ENCODE results near the gene CD80.

The CD80 gene

GRCh38 chr3:119559441-119559963, at the start of gene CD80:
Gene CD80, minus strand, starts transcription at chr3:119559614. Its CDS starts 1,886 bp downstream, at chr3:119557728.
- peak; percentile 5 for DNase-seq (ENCODE audit: low read depth, low spot score)
- Histone ChIP-seq H3K36me3 (ENCODE audit: insufficient read depth, low read length) (no peaks in the 10 kb centered on the region), H3K9me3 (ENCODE audit: low read depth, low read length) (no peaks in the 10 kb centered on the region), H3K4me3 (no peak within 1 kb of the TSS), H3K9ac (ENCODE audit: insufficient read length) (no peak within 1 kb of the TSS), H3K27ac (no peak within 1 kb of the TSS)
- TF ChIP-seq EZH2 (IDR thresholded peaks at IDR 0.05) (no peak), FOXP2 (optimal IDR thresholded peaks at IDR 0.05; ENCODE audit: control extremely low read depth, extremely low read length, insufficient read depth) (no peak), POLR2AphosphoS5 (IDR thresholded peaks at IDR 0.05; ENCODE audit: borderline replicate concordance, low read depth, low read length) (no peak)

GRCh38 chr3:119608405-119609000, 49.1 kb upstream of the CD80 start:
- Histone ChIP-seq H3K9me3 (ENCODE audit: low read depth, low read length) (no peaks in the 10 kb centered on the region), H3K27ac (no peak overlapping the region), H3K9ac (ENCODE audit: insufficient read length) (no peak overlapping the region), H3K4me3 (no peak overlapping the region), H3K36me3 (ENCODE audit: insufficient read depth, low read length) (no peaks in the 10 kb centered on the region)
- no peak for DNase-seq (ENCODE audit: low read depth, low spot score)
- TF ChIP-seq EZH2 (IDR thresholded peaks at IDR 0.05), result no peak
- no peak for TF ChIP-seq POLR2AphosphoS5 (IDR thresholded peaks at IDR 0.05; ENCODE audit: borderline replicate concordance, low read depth, low read length)
- no peak for TF ChIP-seq FOXP2 (optimal IDR thresholded peaks at IDR 0.05; ENCODE audit: control extremely low read depth, extremely low read length, insufficient read depth)

- no peak overlapping the region for H3K4me3 ChIP-seq
- no peak for DNase-seq (ENCODE audit: low read depth, low spot score)
- H3K36me3 ChIP-seq (ENCODE audit: insufficient read depth, low read length), result no peaks in the 10 kb centered on the region
- TF ChIP-seq POLR2AphosphoS5 (IDR thresholded peaks at IDR 0.05; ENCODE audit: borderline replicate concordance, low read depth, low read length) (no peak), EZH2 (IDR thresholded peaks at IDR 0.05) (no peak), FOXP2 (optimal IDR thresholded peaks at IDR 0.05; ENCODE audit: control extremely low read depth, extremely low read length, insufficient read depth) (no peak)
- no peaks in the 10 kb centered on the region for H3K9me3 ChIP-seq (ENCODE audit: low read depth, low read length)
- H3K9ac ChIP-seq (ENCODE audit: insufficient read length), result no peak overlapping the region
- H3K27ac ChIP-seq, result no peak overlapping the region
These were observed 45.5 kb upstream of the CD80 start for GRCh38 chr3:119604878-119605277.

GRCh38 chr3:119602676-119603075, 43.3 kb upstream of the CD80 start:
- Histone ChIP-seq H3K36me3 (ENCODE audit: insufficient read depth, low read length) (no peaks in the 10 kb centered on the region), H3K9ac (ENCODE audit: insufficient read length) (no peak overlapping the region), H3K27ac (no peak overlapping the region), H3K9me3 (ENCODE audit: low read depth, low read length) (no peaks in the 10 kb centered on the region), H3K4me3 (no peak overlapping the region)
- TF ChIP-seq EZH2 (IDR thresholded peaks at IDR 0.05) (no peak), POLR2AphosphoS5 (IDR thresholded peaks at IDR 0.05; ENCODE audit: borderline replicate concordance, low read depth, low read length) (no peak), FOXP2 (optimal IDR thresholded peaks at IDR 0.05; ENCODE audit: control extremely low read depth, extremely low read length, insufficient read depth) (no peak)
- DNase-seq (ENCODE audit: low read depth, low spot score), result no peak

- H3K9ac ChIP-seq (ENCODE audit: insufficient read length), result no peak overlapping the region
- no peak overlapping the region for H3K27ac ChIP-seq
- TF ChIP-seq FOXP2 (optimal IDR thresholded peaks at IDR 0.05; ENCODE audit: control extremely low read depth, extremely low read length, insufficient read depth) (no peak), EZH2 (IDR thresholded peaks at IDR 0.05) (no peak)
- no peak overlapping the region for H3K4me3 ChIP-seq
- no peaks in the 10 kb centered on the region for H3K36me3 ChIP-seq (ENCODE audit: insufficient read depth, low read length)
- no peak for DNase-seq (ENCODE audit: low read depth, low spot score)
- no peaks in the 10 kb centered on the region for H3K9me3 ChIP-seq (ENCODE audit: low read depth, low read length)
These were observed 41.7 kb upstream of the CD80 start for GRCh38 chr3:119601154-119601553.

- no peak overlapping the region for H3K9ac ChIP-seq (ENCODE audit: insufficient read length)
- no peak for DNase-seq (ENCODE audit: low read depth, low spot score)
- no peak overlapping the region for H3K27ac ChIP-seq
- TF ChIP-seq EZH2 (IDR thresholded peaks at IDR 0.05) (no peak), FOXP2 (optimal IDR thresholded peaks at IDR 0.05; ENCODE audit: control extremely low read depth, extremely low read length, insufficient read depth) (no peak), POLR2AphosphoS5 (IDR thresholded peaks at IDR 0.05; ENCODE audit: borderline replicate concordance, low read depth, low read length) (no peak)
- H3K36me3 ChIP-seq (ENCODE audit: insufficient read depth, low read length), result no peaks in the 10 kb centered on the region
- H3K9me3 ChIP-seq (ENCODE audit: low read depth, low read length), result no peaks in the 10 kb centered on the region
- no peak overlapping the region for H3K4me3 ChIP-seq
These were observed 41.3 kb upstream of the CD80 start for GRCh38 chr3:119600732-119601131.

GRCh38 chr3:119599558-119600174, 40.3 kb upstream of the CD80 start:
- no peak for DNase-seq (ENCODE audit: low read depth, low spot score)
- TF ChIP-seq EZH2 (IDR thresholded peaks at IDR 0.05) (no peak), POLR2AphosphoS5 (IDR thresholded peaks at IDR 0.05; ENCODE audit: borderline replicate concordance, low read depth, low read length) (no peak), FOXP2 (optimal IDR thresholded peaks at IDR 0.05; ENCODE audit: control extremely low read depth, extremely low read length, insufficient read depth) (no peak)
- Histone ChIP-seq H3K9ac (ENCODE audit: insufficient read length) (no peak overlapping the region), H3K9me3 (ENCODE audit: low read depth, low read length) (no peaks in the 10 kb centered on the region), H3K27ac (no peak overlapping the region), H3K36me3 (ENCODE audit: insufficient read depth, low read length) (no peaks in the 10 kb centered on the region), H3K4me3 (no peak overlapping the region)

- Histone ChIP-seq H3K27ac (no peak overlapping the region), H3K9ac (ENCODE audit: insufficient read length) (no peak overlapping the region), H3K4me3 (no peak overlapping the region), H3K9me3 (ENCODE audit: low read depth, low read length) (no peaks in the 10 kb centered on the region), H3K36me3 (ENCODE audit: insufficient read depth, low read length) (no peaks in the 10 kb centered on the region)
- DNase-seq (ENCODE audit: low read depth, low spot score), result no peak
- TF ChIP-seq EZH2 (IDR thresholded peaks at IDR 0.05), result no peak
- TF ChIP-seq POLR2AphosphoS5 (IDR thresholded peaks at IDR 0.05; ENCODE audit: borderline replicate concordance, low read depth, low read length), result no peak
These were observed 39.1 kb upstream of the CD80 start for GRCh38 chr3:119598410-119599098.

All from SK-N-MC (cell line).